B cell (primary cell): Measurements from ENCODE around the gene CES4A. TPM values are rescaled to one million over a fixed set of nuclear protein-coding genes. Genes with fewer than 3 reads are reported as not detected.
A peak's percentile ranks its signal among the peaks of the same experiment; 100 is the strongest.

Source experiments
- ATAC-seq: fragments of 200-7000 bp; cut with Tn5 transposase; one replicate; pipeline ENCODE4 v1.10.0; 2021; ENCODE audit warnings: low read depth, mild to moderate bottlenecking, moderate number of reproducible peaks, moderate library complexity
- CTCF ChIA-PET: fragments of 350-600 bp; sonication (Branson Sonifier 250); formaldehyde crosslinking; loops from one replicate; lab custom pipeline; 2021; ENCODE audit warnings: antibody characterized with exemption, inconsistent platforms; lab: Charles Lee
- POLR2A ChIA-PET: fragments of 350-600 bp; sonication (Branson Sonifier 250); formaldehyde crosslinking; loops from one replicate; lab custom pipeline; 2021; ENCODE audit warnings: antibody characterized with exemption; lab: Charles Lee
- DNase-seq: peaks from one replicate; pipeline ENCODE4 v3.0.0; 2013
- H2AFZ ChIP-seq: 2 replicates; pipeline ENCODE4 v1.6.1; 2012; ENCODE audit warnings: mild to moderate bottlenecking, low read depth, low read length; ENCODE audit not compliant: insufficient read depth, poor library complexity, severe bottlenecking
- H3K27ac ChIP-seq, 2 donors: 1 replicate in 1 of 2; 2 replicates in 1 of 2; pipeline ENCODE4 v1.5.1; 2012 to 2013; ENCODE audit warnings: low read length in 2 of 2, mild to moderate bottlenecking in 2 of 2, moderate library complexity in 1 of 2
- H3K27me3 ChIP-seq, 4 experiments: fragments of 200-600 bp in 1 of 4; sonication (generic) in 1 of 4; replicated peaks in 1 of 4; 1 replicate in 2 of 4; 2 replicates in 2 of 4; pipeline versions ENCODE4 v1.6.1 to v1.7.0; 2013 to 2016; ENCODE audit warnings: low read length in 3 of 4, mild to moderate bottlenecking in 2 of 4, mixed read lengths in 1 of 4, moderate library complexity in 1 of 4; ENCODE audit not compliant: insufficient read depth in 4 of 4, control insufficient read depth in 3 of 4; ENCODE audit errors: control extremely low read depth in 1 of 4
- H3K36me3 ChIP-seq, 2 experiments: replicated peaks in 1 of 2; 1 replicate in 1 of 2; 2 replicates in 1 of 2; pipeline versions ENCODE4 v1.6.1 to v1.7.1; 2013; ENCODE audit warnings: low read length in 1 of 2; ENCODE audit not compliant: insufficient read depth in 2 of 2, control insufficient read depth in 1 of 2; ENCODE audit errors: control extremely low read depth in 1 of 2, extremely low read depth in 1 of 2
- H3K4me1 ChIP-seq, 2 donors: fragments of 200-600 bp in 1 of 2; sonication (generic) in 1 of 2; 1 replicate in 1 of 2; 2 replicates in 1 of 2; pipeline versions ENCODE4 v1.5.1 to v1.6.1; 2013 to 2017; ENCODE audit warnings: low read length in 2 of 2; ENCODE audit not compliant: control insufficient read depth in 2 of 2, insufficient read depth in 2 of 2
- H3K4me2 ChIP-seq: replicated peaks from 2 replicates; pipeline ENCODE3; 2012; ENCODE audit warnings: mild to moderate bottlenecking, low read depth, low read length; ENCODE audit not compliant: poor library complexity, severe bottlenecking
- H3K4me3 ChIP-seq, 5 experiments: fragments of 200-600 bp in 1 of 5; sonication (generic) in 1 of 5; 1 replicate in 3 of 5; 2 replicates in 2 of 5; pipeline versions ENCODE4 v1.5.1 to v1.7.0; 2011 to 2016; ENCODE audit warnings: low read length in 4 of 5, mild to moderate bottlenecking in 4 of 5, low read depth in 2 of 5, control low read depth in 1 of 5, moderate library complexity in 1 of 5; ENCODE audit not compliant: insufficient read depth in 1 of 5; ENCODE audit errors: control extremely low read depth in 1 of 5, extremely low read depth in 1 of 5
- H3K79me2 ChIP-seq: fragments of 200-600 bp; sonication (generic); one replicate; pipeline ENCODE4 v1.6.0; 2016; ENCODE audit warnings: low read length; ENCODE audit not compliant: control insufficient read depth, insufficient read depth
- H3K9ac ChIP-seq: fragments of 200-600 bp; sonication (generic); 2 replicates; pipeline ENCODE4 v1.6.1; 2017; ENCODE audit warnings: mild to moderate bottlenecking, low read length, moderate library complexity
- H3K9me3 ChIP-seq, 3 donors: one replicate each; pipeline versions ENCODE4 v1.6.1 to v1.7.1; 2013; ENCODE audit warnings: low read length in 2 of 3; ENCODE audit not compliant: control insufficient read depth in 2 of 3, insufficient read depth in 1 of 3; ENCODE audit errors: control extremely low read depth in 1 of 3
- H4K20me1 ChIP-seq: 2 replicates; pipeline ENCODE4 v1.6.0; 2012; ENCODE audit warnings: mild to moderate bottlenecking, low read length; ENCODE audit not compliant: insufficient read depth, control insufficient read depth, poor library complexity, severe bottlenecking
- H3K27ac Mint-ChIP-seq: one replicate; pipeline ENCODE4 v1.8.0; 2021; ENCODE audit warnings: mixed read lengths
- H3K27me3 Mint-ChIP-seq: one replicate; pipeline ENCODE4 v1.8.0; 2021; ENCODE audit warnings: mixed read lengths
- H3K4me1 Mint-ChIP-seq: one replicate; pipeline ENCODE4 v1.8.0; 2021; ENCODE audit warnings: mixed read lengths
- H3K4me3 Mint-ChIP-seq: one replicate; pipeline ENCODE4 v1.8.0; 2021; ENCODE audit warnings: mixed read lengths
- H3K9me3 Mint-ChIP-seq: one replicate; pipeline ENCODE4 v1.8.0; 2022; ENCODE audit warnings: mixed read lengths; ENCODE audit not compliant: insufficient read depth
- CTCF ChIP-seq: fragments of 200-600 bp; IDR thresholded peaks from one replicate; pipeline ENCODE4 v1.8.0; 2022; ENCODE audit warnings: antibody characterized with exemption, mild to moderate bottlenecking
- EZH2 ChIP-seq: IDR thresholded peaks from 2 replicates; pipeline ENCODE4 v1.6.1; 2012; ENCODE audit warnings: borderline replicate concordance, low read depth, mild to moderate bottlenecking, moderate library complexity, low read length; ENCODE audit not compliant: insufficient read depth, poor library complexity, severe bottlenecking
- WGBS: methylation state at CpG from one replicate; pipeline ENCODE4 v1.1.5; 2013; ENCODE audit warnings: missing lambda C conversion rate; ENCODE audit not compliant: insufficient coverage; 5-methylcytosine and 5-hydroxymethylcytosine counted together
- intact Hi-C: fragments of 100-400 bp; cut with micrococcal nuclease; formaldehyde crosslinking; loops from one replicate; pipeline ENCODE4 v1.10.0; 2022
- polyA plus RNA-seq: library from polyadenylated mRNA; depleted of rRNA; stranded (reverse); fragments of >200 nt; gene quantifications from 2 replicates; pipeline ENCODE4 v1.2.3, GENCODE V29; 2012
- total RNA-seq, 2 donors: library from RNA; stranded (reverse); fragments of 120-200 nt in 1 of 2; gene quantifications; 1 replicate in 1 of 2; 2 replicates in 1 of 2; pipeline versions ENCODE4 v1.2.3 to v1.2.4, GENCODE V29; 2013 to 2022

Gene CES4A
- total and polyA plus RNA-seq, 2 donors (not counting 1 experiment from before 2014, with no cell fraction given) = 8.4 to 17.3 TPM

DNA sequence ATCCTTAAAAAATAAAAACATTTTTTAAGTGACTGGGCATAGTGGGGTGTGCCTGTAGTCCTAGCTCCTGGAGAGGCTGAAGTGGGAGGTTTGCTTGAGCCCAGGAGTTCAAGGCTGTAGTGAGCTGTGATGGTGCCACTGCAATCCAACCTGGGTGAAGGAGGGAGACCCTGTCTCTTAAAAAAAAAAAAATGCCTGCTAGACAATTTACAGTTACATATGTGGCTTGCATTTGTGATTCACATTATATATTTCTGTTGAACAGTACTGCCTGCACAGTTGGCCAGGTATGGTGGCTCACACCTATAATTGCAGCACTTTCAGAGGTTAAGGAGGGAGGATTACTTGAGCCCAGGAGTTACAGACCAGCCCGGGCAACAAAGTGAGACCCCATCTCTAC is 64.0 kb downstream of the CES4A start:
- no peak overlapping the region for H3K4me3 Mint-ChIP-seq
- ChIA-PET CTCF (no interaction called here), POLR2A (interaction anchor here (0.7 kb wide), 1 partner anchor 690 kb away, joined by 3 read pairs; no protein-coding TSS in a partner anchor)
- Histone ChIP-seq H3K79me2 (peaks cover 88% of the 10 kb centered on the region), H3K4me2 (no peak overlapping the region), H3K9ac (no peak overlapping the region), H3K9me3 (no peaks in the 10 kb centered on the region), H2AFZ (no peak overlapping the region), H3K27ac (no peak overlapping the region), H3K4me1 (peaks cover 6 to 9% of the 10 kb centered on the region in 2 donors), H4K20me1 (peaks cover 4% of the 10 kb centered on the region), H3K27me3 (no peaks in the 10 kb centered on the region), H3K36me3 (peaks cover 0 to 6% of the 10 kb centered on the region in 2 experiments), H3K4me3 (no peak overlapping the region)
- H3K4me1 Mint-ChIP-seq = peaks cover 22% of the 10 kb centered on the region
- intact Hi-C loops = no loop called here
- ATAC-seq (no peak), DNase-seq (no peak)
- H3K9me3 Mint-ChIP-seq = no peaks in the 10 kb centered on the region
- H3K27me3 Mint-ChIP-seq = no peaks in the 10 kb centered on the region
- TF ChIP-seq CTCF (no peak), EZH2 (no peak)
- no CpG with 5 or more reads among the region's 1 CpG for WGBS
- no peak overlapping the region for H3K27ac Mint-ChIP-seq

DNA sequence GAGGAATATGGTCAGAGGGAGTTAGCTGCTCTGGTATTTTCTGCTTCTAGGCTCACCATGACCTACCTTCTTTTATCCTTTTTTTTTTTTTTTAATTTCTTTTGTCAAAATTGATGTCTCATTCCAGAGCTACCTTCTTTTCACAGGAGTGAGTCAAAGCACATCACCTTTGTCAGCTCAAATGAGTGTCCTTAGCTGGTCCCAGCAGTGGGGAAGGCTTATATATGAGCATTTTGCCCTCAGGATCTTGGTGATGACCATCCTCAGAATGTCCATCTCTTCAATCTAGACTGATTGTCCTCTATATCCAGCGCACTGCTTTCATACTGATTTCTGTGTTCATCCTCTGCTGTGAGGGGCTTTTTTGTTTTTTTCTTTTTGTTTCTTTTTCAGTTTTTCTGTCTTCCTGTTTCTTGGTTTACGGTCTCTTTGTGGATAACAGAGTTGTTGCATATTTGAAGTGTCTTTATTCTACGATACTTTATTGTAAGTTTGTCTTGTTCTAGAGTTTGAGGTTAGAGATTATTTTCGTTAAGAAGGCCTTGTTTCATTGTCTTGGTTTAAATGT is 65.5 kb downstream of the CES4A start:
- Histone ChIP-seq H3K9ac (no peak overlapping the region), H3K27me3 (no peaks in the 10 kb centered on the region), H3K4me3 (no peak overlapping the region), H3K79me2 (peaks cover 93% of the 10 kb centered on the region), H3K36me3 (peaks cover 0 to 6% of the 10 kb centered on the region in 2 experiments), H3K27ac (peak overlapping the region in 1 of 2 donors; percentile 53), H3K4me2 (no peak overlapping the region), H3K9me3 (no peaks in the 10 kb centered on the region), H2AFZ (peak overlapping the region; percentile 6), H4K20me1 (peaks cover 9% of the 10 kb centered on the region), H3K4me1 (peaks cover 6 to 9% of the 10 kb centered on the region in 2 donors)
- Mint-ChIP-seq H3K9me3 (no peaks in the 10 kb centered on the region), H3K4me1 (peaks cover 25% of the 10 kb centered on the region), H3K27me3 (no peaks in the 10 kb centered on the region), H3K4me3 (no peak overlapping the region), H3K27ac (no peak overlapping the region)
- ChIA-PET CTCF (interaction anchor here (1.0 to 1.3 kb wide), 2 partner anchors 67 to 101 kb away, joined by 3 read pairs; no protein-coding TSS in a partner anchor), POLR2A (no interaction called here)
- intact Hi-C loops = no loop called here
- 50% methylated on average over 2 of the region's 4 CpGs for WGBS
- TF ChIP-seq EZH2 = no peak
- no peak for TF ChIP-seq CTCF
- DNase-seq (no peak), ATAC-seq (no peak)
